ENCODE data around the gene FCGBP.
"Not testable (repeated sequence)": the region's sequence is repeated elsewhere in the genome, so short reads cannot be mapped to it uniquely, and the experiment has no call there.

FCGBP gene

DNA sequence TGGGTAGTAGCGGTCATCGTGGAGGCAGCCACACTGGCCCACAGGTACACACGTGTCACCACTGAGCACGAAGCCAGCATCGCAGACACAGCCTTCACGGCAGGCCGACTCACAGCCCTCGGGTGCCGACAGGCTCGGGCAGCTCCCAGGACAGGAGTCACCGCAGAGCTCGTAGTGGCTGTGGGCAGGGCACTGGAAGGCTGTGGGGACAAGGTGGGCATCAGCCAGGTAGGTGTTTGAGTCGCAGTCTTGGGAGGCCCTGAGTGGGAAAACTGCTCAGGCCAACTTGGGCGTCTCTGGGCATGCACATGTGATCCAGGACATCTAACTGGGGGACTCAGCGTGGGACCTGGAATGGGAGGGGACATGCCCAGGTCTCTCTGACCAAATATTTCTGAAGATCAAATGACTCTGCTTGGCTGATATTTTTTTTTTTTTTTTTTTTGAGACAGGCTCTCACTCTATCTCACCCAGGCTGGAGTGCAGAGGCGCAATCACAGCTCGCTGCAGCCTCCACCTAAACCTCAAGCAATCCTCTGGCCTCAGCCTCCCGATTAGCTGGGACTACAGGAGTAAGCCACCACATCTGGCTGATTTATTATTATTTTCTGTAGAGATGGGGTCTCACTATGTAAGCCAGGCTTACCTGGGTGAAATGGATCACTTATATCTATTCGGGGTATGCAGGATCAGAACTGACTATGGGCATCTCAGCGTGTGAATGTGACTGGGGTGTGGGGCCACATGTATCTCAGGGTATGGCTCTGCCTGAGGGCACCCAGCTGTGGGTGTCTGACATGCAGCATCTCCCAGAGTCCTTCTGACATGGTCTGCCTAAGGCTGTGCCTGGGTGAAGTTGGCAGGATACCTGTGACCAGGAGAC lies 44.3 kb downstream of the FCGBP start:
- not testable (repeated sequence) for DNase-seq

DNA sequence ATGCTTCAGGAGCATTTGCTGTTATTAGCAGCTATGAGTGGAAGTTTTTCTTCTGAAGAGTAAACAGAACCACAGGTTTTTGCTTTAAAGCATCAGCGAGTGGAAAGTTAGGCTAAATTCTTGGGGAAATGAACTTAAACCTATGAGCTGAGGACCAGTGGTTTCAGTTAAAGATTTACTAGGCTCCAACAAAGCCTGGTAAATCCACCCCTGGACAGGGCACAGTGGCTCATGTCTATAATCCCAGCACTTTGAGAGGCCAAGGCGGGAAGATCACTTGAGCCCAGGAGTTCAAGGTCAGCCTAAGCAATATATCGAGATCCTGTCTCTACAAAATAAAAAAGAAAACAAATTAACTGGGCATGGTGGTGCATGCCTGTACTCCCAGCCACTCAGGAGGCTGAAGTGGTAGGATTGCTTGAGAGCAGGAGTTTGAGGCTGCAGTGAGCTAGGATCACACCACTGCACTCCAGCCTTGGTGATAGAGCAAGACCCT lies 46.9 kb downstream of the FCGBP start:
- DNase-seq = not testable (repeated sequence)

DNA sequence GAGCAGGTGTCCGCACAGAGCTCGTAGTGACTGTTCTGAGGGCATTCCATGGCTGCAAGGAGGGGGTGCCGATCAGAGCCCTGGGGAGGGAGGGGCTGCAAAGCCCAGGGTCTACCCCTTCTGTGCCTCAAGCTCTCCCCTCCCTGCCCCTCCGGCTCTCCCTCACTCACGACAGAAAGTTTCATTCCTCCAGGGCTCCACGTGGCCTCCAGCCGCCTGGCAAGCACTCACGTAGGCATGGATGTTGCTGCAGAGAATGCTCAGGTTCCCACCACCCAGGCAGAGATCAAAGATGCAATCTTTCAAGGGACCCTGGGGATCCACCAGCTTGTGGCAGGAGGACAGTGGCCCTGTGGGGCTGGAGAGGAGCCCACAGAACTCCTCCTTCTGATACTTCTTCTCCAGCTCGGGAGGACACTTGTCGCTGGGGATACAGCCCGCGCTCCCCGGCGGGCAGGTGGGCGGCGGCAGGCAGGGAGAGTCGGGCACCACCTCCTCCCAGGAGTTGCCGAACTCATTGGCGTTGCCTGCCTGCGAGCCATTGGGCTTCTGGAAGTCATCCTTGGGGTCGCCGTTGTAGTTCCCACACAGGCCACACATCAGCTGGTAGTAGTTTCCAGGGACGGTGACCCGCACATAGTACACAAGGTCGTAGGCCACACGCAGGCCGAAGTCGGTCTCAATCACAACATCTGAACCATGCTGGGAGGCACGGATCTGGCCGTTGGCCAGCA lies 48.4 kb downstream of the FCGBP start:
- not testable (repeated sequence) for DNase-seq

DNA sequence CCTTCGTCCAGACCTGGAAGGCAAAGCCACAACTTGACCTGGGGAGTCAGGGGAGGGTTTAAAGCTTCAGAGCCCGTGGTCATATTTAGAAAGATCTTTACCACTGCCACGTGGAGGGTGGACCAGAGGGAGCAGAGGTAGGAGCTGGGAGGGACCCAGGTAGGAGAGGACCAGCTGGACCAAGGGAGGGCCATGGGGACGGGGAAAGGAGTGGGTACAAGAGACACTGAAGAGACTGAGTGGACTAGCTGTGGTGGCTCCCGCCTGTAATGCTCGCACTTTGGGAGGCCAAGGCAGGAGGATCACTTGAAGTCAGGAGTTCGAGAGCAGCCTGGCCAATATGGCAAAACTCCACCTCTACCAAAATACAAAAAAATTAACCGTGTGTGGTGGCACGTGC lies 49.7 kb downstream of the FCGBP start:
- not testable (repeated sequence) for DNase-seq

Measured in stimulated activated CD8-positive, alpha-beta memory T cell treated with anti-CD3 and anti-CD28 coated beads, Interleukin-4, amount 100 ng/mL, for 48 hours (primary cell).